Naive B cell (primary cell): ENCODE results near the gene F8. TPM values are rescaled to one million over a fixed set of nuclear protein-coding genes. Genes with fewer than 3 reads are reported as not detected.
"Not testable (repeated sequence)": the region's sequence is repeated elsewhere in the genome, so short reads cannot be mapped to it uniquely, and the experiment has no call there.

ENCODE experiments used
- ATAC-seq, 2 donors: fragments of 150-1000 bp; cut with Tn5 transposase; 2 replicates each; pipeline ENCODE4 v1.10.0; 2021; ENCODE audit warnings: low read depth in 2 of 2, mild to moderate bottlenecking in 2 of 2, moderate library complexity in 2 of 2
- DNase-seq: peaks from one replicate; pipeline ENCODE4 v3.0.0; 2022
- H3K27ac Mint-ChIP-seq, 6 donors: one replicate each; pipeline ENCODE4 v1.8.0; 2020 to 2022; ENCODE audit warnings: mild to moderate bottlenecking in 6 of 6, mixed read lengths in 6 of 6, moderate library complexity in 5 of 6, inconsistent platforms in 2 of 6
- H3K27me3 Mint-ChIP-seq, 3 donors: one replicate each; pipeline ENCODE4 v1.8.0; 2021 to 2022; ENCODE audit warnings: mixed read lengths in 3 of 3, mild to moderate bottlenecking in 1 of 3
- H3K36me3 Mint-ChIP-seq, 2 donors: one replicate each; pipeline ENCODE4 v1.8.0; 2020 to 2022; ENCODE audit warnings: mixed read lengths in 2 of 2, inconsistent platforms in 1 of 2, mild to moderate bottlenecking in 1 of 2
- H3K4me1 Mint-ChIP-seq, 3 donors: one replicate each; pipeline ENCODE4 v1.8.0; 2020 to 2022; ENCODE audit warnings: mixed read lengths in 3 of 3, inconsistent platforms in 1 of 3, mild to moderate bottlenecking in 1 of 3, moderate library complexity in 1 of 3
- H3K4me3 Mint-ChIP-seq, 8 donors: one replicate each; pipeline ENCODE4 v1.8.0; 2020 to 2022; ENCODE audit warnings: mild to moderate bottlenecking in 8 of 8, mixed read lengths in 8 of 8, moderate library complexity in 8 of 8, inconsistent platforms in 2 of 8
- H3K9me3 Mint-ChIP-seq, 7 donors: one replicate each; pipeline ENCODE4 v1.8.0; 2020 to 2022; ENCODE audit warnings: mixed read lengths in 7 of 7, mild to moderate bottlenecking in 5 of 7, inconsistent platforms in 2 of 7, moderate library complexity in 1 of 7
- polyA plus RNA-seq, 6 donors: library from polyadenylated mRNA; unstranded; fragments of 300-500 nt; fragmentation: Illumina TruSeq; gene quantifications; one replicate each; pipeline ENCODE4 v1.2.3, GENCODE V29; 2021; ENCODE audit warnings: low read depth in 6 of 6

F8 gene
- polyA plus RNA-seq, 6 donors from 2014 or later, result 0.24 to 2.3 (median 1.4) TPM; not detected in 1

- H3K36me3 Mint-ChIP-seq, result no peaks in the 10 kb centered on the region
- H3K27me3 Mint-ChIP-seq, result no peaks in the 10 kb centered on the region
- no peak overlapping the region for H3K27ac Mint-ChIP-seq
- no peak for ATAC-seq
- H3K4me3 Mint-ChIP-seq, result no peak overlapping the region
- no peak for DNase-seq
- peaks cover 0 to 5% (median 0%) of the 10 kb centered on the region in 7 donors for H3K9me3 Mint-ChIP-seq
- peaks cover 15 to 21% (median 17%) of the 10 kb centered on the region in 3 donors for H3K4me1 Mint-ChIP-seq
Observed at GRCh38 chrX:154822029-154822428, 200.5 kb downstream of the F8 start.

DNA sequence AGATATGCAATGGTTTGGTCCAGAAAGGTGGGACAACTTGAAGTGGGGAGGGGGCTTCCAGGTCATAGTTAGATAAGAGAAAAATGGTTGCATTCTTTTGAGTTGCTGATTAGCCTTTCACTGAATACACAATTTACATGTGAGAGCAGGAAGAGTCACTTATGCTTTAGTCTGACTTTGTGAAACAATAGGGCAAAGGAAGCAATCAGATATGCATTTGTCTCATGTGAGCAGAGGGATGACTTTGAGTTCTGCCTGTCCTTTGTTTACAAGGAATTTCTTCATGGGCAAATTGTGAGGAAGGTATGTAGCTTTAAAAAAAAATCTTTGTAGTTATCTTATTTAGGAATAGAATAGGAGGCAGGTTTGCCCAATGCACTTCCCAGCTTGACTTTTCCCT lies 201.0 kb downstream of the F8 start:
- Mint-ChIP-seq H3K27me3 (no peaks in the 10 kb centered on the region), H3K36me3 (no peaks in the 10 kb centered on the region), H3K4me3 (no peak overlapping the region), H3K4me1 (peaks cover 15 to 21% (median 17%) of the 10 kb centered on the region in 3 donors), H3K27ac (no peak overlapping the region), H3K9me3 (peaks cover 0 to 5% (median 0%) of the 10 kb centered on the region in 7 donors)
- DNase-seq (no peak), ATAC-seq (no peak)

GRCh38 chrX:154819771-154820341 lies 202.7 kb downstream of the F8 start:
- ATAC-seq (peak; percentile 98), DNase-seq (peak; percentile 48)
- H3K27ac Mint-ChIP-seq, result peak overlapping the region in 3 of 6 donors; percentile 3 to 74 (median 4)
- peak overlapping the region in 5 of 8 donors; percentile 15 to 67 (median 39) for H3K4me3 Mint-ChIP-seq
- peaks cover 0 to 5% (median 0%) of the 10 kb centered on the region in 7 donors for H3K9me3 Mint-ChIP-seq
- H3K27me3 Mint-ChIP-seq, result no peaks in the 10 kb centered on the region
- peaks cover 15 to 21% (median 17%) of the 10 kb centered on the region in 3 donors for H3K4me1 Mint-ChIP-seq
- H3K36me3 Mint-ChIP-seq, result no peaks in the 10 kb centered on the region

DNA sequence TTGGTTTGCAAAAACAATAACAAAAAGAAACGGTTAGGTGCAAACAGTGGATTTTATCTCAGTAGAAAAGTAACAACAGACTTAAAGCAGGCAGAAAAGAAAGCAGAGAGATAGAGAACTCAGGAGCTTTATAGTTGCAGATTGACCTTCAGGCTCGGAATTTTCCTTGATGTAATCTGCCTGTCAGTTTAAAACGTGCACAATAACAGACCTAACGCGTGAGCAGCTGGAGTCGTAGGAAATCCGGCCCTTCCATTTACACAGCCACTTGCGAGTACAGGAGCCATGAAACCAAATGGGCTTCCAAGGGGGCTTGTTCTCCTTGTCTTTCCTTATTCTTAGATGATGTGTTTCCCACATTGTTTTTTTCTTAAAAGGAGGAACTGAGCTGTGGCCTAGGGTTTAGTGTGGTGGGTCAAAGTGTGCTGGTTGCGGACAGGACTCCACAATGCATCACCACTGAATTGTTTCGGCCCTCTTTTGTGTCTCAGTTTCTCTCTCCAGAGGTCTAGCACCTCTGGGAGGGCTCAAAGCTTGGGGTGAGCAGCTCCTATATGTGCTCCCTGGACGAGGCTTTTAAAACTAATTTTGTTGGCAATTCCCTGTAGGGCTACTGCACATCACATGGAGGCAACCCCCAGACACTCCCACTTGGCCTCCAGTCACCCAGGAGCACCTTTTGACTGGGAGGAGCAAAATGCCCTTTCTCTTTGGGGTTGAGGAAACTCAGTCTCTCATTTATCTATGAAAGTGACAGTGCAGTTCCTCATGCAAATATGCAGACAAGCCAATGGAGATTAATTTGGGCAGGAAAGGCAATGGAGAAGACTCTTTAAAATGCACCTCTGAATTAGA lies 203.4 kb downstream of the F8 start:
- Mint-ChIP-seq H3K27ac (peak overlapping the region in 3 of 6 donors; percentile 4 to 81 (median 29)), H3K4me3 (peak overlapping the region in 1 of 8 donors; percentile 35), H3K4me1 (peaks cover 15 to 21% (median 17%) of the 10 kb centered on the region in 3 donors), H3K36me3 (no peaks in the 10 kb centered on the region), H3K9me3 (peaks cover 0 to 5% (median 0%) of the 10 kb centered on the region in 7 donors), H3K27me3 (no peaks in the 10 kb centered on the region)
- DNase-seq (no peak), ATAC-seq (peak; percentile 32 to 34)

GRCh38 chrX:154817048-154817618 lies 205.4 kb downstream of the F8 start:
- not testable (repeated sequence) for H3K36me3 Mint-ChIP-seq, ATAC-seq, H3K9me3 Mint-ChIP-seq, H3K4me3 Mint-ChIP-seq, DNase-seq, H3K27me3 Mint-ChIP-seq, H3K27ac Mint-ChIP-seq
- peaks cover 14 to 17% (median 14%) of the 10 kb centered on the region in 3 donors for H3K4me1 Mint-ChIP-seq

- not testable (repeated sequence) for H3K36me3 Mint-ChIP-seq
Observed at GRCh38 chrX:154816326-154816898, 206.1 kb downstream of the F8 start.

GRCh38 chrX:154815274-154815818 lies 207.2 kb downstream of the F8 start:
- Mint-ChIP-seq H3K4me3 (no peak overlapping the region), H3K36me3 (no peaks in the 10 kb centered on the region), H3K4me1 (peaks cover 13 to 17% (median 14%) of the 10 kb centered on the region in 3 donors), H3K27ac (no peak overlapping the region), H3K9me3 (peaks cover 0 to 4% (median 0%) of the 10 kb centered on the region in 7 donors), H3K27me3 (no peaks in the 10 kb centered on the region)
- ATAC-seq (no peak), DNase-seq (no peak)

More at GRCh38 chrX:154816326-154816898, 206.1 kb downstream of the F8 start:
- H3K4me3 Mint-ChIP-seq, ATAC-seq, H3K27ac Mint-ChIP-seq, H3K27me3 Mint-ChIP-seq, H3K9me3 Mint-ChIP-seq, DNase-seq: not testable (repeated sequence)
- peaks cover 13 to 17% (median 14%) of the 10 kb centered on the region in 3 donors for H3K4me1 Mint-ChIP-seq

DNA sequence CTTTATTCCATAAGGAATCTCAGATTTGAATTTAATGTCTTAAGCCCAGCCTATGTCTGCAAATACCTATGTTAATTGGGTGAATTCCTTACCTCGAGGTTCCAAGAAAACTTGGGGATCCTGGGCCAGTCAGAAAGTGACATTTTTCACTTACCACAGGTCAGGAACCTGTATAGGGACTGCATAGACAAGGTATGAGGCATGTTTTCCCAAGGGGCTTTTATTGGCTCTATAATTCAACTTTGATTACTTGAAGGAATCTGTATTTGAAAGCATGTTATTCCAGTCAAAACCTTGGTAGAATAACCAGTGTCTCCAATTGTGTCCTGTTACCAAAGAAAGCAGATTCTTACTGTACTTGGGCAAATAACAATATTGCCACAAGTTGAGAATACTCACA lies 208.7 kb downstream of the F8 start:
- H3K4me1 Mint-ChIP-seq, result peaks cover 0 to 2% (median 0%) of the 10 kb centered on the region in 3 donors
- H3K36me3 Mint-ChIP-seq, result no peaks in the 10 kb centered on the region
- no peaks in the 10 kb centered on the region for H3K27me3 Mint-ChIP-seq
- ATAC-seq (no peak), DNase-seq (no peak)
- peaks cover 0 to 1% (median 0%) of the 10 kb centered on the region in 7 donors for H3K9me3 Mint-ChIP-seq
- no peak overlapping the region for H3K27ac Mint-ChIP-seq
- H3K4me3 Mint-ChIP-seq, result no peak overlapping the region

DNA sequence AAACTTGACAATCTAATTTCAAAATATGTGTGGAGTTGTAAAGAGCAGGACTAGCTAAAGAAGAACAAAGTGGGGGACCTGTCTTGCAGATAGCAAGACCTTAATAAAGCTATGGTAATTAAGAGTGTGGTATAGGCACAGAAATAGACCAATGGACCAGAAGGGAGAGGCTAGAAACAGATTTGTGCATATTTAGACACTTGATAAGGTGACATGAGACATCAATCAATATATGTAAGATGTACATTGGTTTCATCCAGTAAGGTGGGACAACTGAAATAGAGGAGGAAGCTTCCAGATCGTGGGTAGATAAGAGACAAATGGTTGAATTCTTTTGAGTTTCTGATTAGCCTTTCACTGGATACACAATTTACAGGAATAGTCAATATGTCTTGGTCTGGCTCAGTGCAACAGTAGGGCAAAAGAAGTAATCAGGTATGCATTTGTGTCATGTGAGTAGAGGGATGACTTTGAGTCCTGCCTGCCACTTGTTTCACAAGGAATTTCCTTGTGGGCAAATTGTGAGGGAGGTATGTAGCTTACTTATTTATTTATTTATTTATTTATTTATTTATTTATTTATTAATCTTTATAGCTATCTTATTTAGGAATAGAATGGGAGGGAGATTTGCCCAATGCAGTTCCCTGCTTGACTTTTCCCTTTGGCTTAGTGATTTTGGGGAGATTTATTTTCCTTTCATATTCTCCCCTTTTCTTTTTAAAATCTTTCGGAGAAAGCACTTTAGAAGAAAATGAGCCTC lies 210.0 kb downstream of the F8 start:
- no peaks in the 10 kb centered on the region for H3K27me3 Mint-ChIP-seq

DNA sequence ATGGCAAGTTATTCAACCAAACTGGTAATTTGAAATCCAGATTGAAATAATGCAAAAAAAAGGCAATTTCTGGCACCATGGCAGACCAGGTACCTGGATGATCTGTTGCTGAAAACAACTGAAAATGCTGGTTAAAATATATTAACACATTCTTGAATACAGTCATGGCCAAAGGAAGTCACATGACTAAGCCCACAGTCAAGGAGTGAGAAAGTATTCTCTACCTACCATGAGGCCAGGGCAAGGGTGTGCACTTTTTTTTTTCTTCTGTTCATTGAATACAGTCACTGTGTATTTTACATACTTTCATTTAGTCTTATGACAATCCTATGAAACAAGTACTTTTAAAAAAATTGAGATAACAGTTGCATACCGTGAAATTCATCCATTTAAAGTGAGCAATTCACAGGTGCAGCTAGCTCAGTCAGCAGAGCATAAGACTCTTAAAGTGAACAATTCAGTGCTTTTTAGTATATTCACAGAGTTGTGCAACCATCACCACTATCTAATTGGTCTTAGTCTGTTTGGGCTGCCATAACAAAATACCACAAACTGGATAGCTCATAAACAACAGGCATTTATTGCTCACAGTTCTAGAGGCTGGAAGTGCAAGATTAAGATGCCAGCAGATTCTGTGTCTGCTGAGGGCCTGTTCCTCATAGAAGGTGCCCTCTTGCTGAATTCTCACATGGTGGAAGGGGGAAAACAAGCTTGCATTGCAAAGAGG lies 212.4 kb downstream of the F8 start:
- no peak for ATAC-seq
- no peaks in the 10 kb centered on the region for H3K36me3 Mint-ChIP-seq
- no peak overlapping the region for H3K27ac Mint-ChIP-seq
- peaks cover 0 to 4% (median 0%) of the 10 kb centered on the region in 7 donors for H3K9me3 Mint-ChIP-seq
- H3K4me1 Mint-ChIP-seq, result no peaks in the 10 kb centered on the region
- H3K27me3 Mint-ChIP-seq, result no peaks in the 10 kb centered on the region
- no peak for DNase-seq
- no peak overlapping the region for H3K4me3 Mint-ChIP-seq

More for the DNA sequence above, 210.0 kb downstream of the F8 start:
- no peaks in the 10 kb centered on the region for H3K4me1 Mint-ChIP-seq
- DNase-seq, result no peak
- no peak for ATAC-seq
- peaks cover 0 to 1% (median 0%) of the 10 kb centered on the region in 7 donors for H3K9me3 Mint-ChIP-seq
- H3K4me3 Mint-ChIP-seq, result no peak overlapping the region
- no peaks in the 10 kb centered on the region for H3K36me3 Mint-ChIP-seq
- peak overlapping the region in 1 of 6 donors; percentile 59 for H3K27ac Mint-ChIP-seq

GRCh38 chrX:154806837-154807501 lies 215.6 kb downstream of the F8 start:
- DNase-seq (no peak), ATAC-seq (no peak)
- Mint-ChIP-seq H3K4me3 (peak overlapping the region in 2 of 8 donors; percentile 18 to 45), H3K27ac (no peak overlapping the region), H3K27me3 (no peaks in the 10 kb centered on the region), H3K4me1 (peaks cover 6 to 7% (median 6%) of the 10 kb centered on the region in 3 donors), H3K9me3 (peaks cover 0 to 4% (median 0%) of the 10 kb centered on the region in 7 donors), H3K36me3 (no peaks in the 10 kb centered on the region)
